Measurements from ENCODE around the gene ABLIM2.

ABLIM2 gene

DNA sequence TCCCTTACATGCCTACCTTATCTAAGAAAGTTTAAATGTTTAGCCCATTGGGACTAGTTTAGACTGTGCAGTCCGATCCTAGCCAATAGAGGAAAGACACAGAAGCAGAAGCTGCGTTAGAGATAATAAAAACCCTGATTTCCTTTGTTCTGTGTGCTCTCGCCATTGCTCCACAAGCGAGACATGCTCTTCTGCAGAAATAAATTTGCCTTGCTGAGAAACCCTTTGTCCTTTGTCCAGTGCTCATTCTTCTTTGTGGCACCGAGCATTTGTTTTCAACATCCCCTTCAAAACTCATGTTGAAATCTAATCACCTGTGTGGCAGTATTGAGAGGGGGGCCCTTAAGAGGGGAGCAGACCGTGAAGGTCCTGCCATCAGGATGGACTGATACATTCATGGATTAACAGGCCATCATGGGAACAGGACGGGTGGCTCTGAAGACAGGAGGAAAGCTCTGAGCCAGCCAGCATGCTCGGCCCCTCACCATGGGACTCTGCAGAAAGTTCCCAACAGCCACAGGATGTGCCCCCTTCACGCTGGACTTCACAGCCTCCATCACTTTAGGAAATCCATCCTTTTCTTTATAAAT lies 94.5 kb downstream of the ABLIM2 start:
- no peak for DNase-seq

DNA sequence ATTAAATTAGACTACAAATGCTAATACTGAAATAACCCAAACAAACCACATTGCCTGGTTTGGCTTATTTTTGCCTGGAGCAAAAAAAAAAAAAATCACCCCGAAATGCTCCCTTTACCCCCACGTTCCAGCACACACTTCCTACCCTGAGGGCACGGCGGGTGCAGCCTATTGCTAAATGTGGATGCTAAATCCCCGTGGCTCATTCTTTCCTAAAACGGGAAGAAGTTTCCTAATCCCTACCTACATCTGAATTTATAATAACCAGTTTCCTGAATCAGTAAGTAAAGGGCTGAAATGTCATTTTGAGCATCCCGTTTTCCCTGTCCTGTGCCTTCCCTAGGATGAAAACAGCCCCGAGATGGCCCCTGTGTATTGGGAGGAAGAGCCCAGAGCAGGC lies 97.0 kb downstream of the ABLIM2 start:
- DNase-seq = no peak

- DNase-seq = no peak
Observed at GRCh38 chr4:8061145-8061544, 97.5 kb downstream of the ABLIM2 start.

- no peak for DNase-seq
Observed at GRCh38 chr4:8060632-8061031, 98.0 kb downstream of the ABLIM2 start.

GRCh38 chr4:8058031-8058479 lies 100.6 kb downstream of the ABLIM2 start:
- no peak for DNase-seq

DNA sequence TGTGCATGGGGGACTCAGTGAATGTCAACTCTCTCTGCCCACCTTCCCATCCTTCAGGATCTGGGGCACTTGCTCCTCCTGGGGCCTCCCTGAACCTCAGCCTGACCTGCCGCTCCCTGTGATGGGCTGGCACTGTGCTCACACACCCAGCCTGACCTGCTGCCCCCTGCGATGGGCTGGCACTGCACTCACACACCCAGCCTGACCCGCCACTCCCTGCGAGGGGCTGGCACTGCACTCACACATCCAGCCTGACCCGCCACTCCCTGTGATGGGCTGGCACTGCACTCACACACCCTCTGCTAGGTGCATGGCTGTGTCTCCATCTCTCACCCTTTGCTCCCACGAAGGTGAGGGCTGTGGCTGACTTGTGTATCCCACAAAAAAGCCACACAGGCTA lies 103.4 kb downstream of the ABLIM2 start:
- DNase-seq = no peak

DNA sequence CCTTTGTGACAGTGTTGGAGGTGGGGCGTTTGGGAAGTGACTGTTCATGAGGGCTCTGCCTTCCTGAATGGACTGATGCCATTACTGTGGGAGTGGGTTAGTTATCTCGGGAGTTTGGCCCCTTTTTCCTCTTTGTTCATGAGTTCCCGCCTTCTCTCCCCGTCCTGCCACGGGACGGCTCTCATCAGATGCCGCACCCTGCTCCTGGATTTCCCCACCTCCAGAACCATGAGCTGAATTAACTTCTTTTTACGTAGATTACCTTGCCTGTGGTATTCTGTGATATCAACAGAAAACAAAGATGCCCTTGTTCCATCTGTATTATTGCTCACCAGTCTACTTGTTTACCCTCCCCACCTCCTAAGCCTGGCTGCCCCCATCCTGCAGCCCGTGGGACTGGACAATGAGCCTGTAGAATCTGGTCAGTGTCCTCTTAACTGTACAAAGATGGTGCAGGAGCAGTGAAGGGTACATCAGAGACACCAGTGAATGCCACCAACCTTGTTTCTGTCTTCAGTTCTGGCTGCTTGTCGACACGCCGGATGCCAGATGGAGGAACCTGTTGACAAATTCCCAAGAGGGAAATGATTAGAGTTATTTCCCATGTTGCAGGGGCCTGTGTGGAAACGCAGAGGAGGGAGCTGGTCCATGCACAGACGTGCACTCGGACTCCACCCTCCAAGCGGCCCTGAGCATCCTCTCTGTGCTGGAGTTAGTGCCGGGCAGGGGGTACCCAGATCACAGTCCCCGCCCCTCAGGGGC lies 104.7 kb downstream of the ABLIM2 start:
- DNase-seq = no peak

- DNase-seq = no peak
Observed at GRCh38 chr4:8052160-8052691, 106.4 kb downstream of the ABLIM2 start.

GRCh38 chr4:8051644-8052043 lies 107.0 kb downstream of the ABLIM2 start:
- no peak for DNase-seq

- DNase-seq = peak; percentile 70
Observed at GRCh38 chr4:8050555-8051206, 107.9 kb downstream of the ABLIM2 start.

DNA sequence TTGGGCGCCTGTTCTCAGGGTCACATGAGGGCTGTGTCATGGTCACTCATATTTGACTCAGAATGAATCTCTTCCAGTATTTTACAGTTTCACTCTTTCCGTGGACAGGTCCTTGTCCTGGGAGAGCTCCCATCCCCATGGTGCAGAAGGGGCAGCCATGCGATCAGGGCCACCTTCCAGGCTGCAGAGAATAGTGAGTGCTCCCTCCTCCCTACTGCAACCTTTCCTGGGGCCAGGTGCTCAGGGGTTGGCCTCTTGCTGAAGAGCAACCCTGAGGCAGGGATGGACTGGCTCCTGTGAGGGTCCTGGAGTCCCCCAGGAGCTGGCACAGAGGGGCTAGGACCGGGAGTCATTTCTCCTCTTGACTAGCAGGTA lies 108.4 kb downstream of the ABLIM2 start:
- no peak for DNase-seq

- DNase-seq = no peak
Observed at GRCh38 chr4:8048856-8049676, 109.5 kb downstream of the ABLIM2 start.

GRCh38 chr4:8047837-8048678 lies 110.6 kb downstream of the ABLIM2 start:
- DNase-seq = no peak

GRCh38 chr4:8046925-8047541 lies 111.6 kb downstream of the ABLIM2 start:
- DNase-seq = no peak

- no peak for DNase-seq
Observed at GRCh38 chr4:8045909-8046308, 112.7 kb downstream of the ABLIM2 start.

GRCh38 chr4:8044699-8045098 lies 113.9 kb downstream of the ABLIM2 start:
- DNase-seq = no peak

GRCh38 chr4:8044244-8044643 lies 114.4 kb downstream of the ABLIM2 start:
- no peak for DNase-seq

DNA sequence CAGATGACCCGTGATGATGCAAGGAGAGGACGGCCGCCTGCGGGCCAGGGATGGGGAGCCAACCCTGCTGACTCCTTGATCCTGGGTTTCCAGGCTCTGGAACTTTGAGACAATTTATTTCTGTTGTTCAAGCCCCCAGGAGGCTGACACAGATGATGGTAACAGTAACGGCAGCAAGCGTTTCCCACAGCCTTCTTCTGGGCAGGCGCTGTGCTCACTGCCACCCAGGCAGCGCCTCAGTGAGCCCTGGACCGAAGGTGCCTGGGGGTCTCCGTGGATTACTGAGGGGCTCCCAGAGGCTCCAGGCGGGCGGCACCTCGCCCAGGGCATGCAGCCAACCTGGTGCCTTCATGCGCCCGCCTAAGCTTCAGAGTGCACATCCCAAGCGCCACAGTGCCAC lies 115.0 kb downstream of the ABLIM2 start:
- no peak for DNase-seq

DNA sequence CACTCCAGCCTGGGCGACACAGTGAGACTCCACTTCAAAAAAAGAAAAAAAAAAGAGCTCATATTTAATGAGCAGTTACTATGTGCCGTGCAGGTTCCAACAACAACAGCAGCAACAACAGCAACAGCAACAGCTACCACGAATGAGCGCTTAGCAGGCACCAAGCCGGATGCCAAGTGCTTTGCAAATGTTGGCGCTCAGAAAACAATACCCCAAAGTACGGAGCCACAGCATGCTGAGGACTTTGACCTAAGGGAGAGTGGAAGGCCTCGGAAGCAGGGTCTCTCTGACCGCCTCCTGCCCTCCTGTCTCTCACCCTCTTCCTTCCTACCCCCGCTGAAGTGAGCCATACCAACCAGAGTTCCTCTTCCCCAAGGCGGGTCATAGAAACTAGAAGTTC lies 116.7 kb downstream of the ABLIM2 start:
- no peak for DNase-seq

DNA sequence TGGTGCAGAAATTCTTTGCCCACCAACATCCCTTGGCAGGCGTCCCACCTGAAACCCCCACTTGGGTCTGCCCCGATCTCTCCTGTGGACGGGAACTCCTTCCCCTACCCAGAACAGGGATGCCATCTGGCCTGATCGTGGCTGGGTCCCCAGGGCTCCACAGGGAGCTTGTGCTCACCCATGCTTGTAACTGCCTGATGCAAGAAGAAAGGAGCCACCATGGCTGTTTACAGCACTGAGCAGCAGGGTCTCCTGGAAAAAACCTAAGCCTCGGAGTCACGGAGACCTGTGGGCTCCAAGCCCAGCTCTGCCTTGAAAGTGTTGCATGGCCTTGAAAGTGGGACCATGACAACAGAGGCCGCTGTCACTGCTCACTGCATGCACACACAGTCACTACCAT lies 117.4 kb downstream of the ABLIM2 start:
- no peak for DNase-seq

GRCh38 chr4:8040607-8041006 lies 118.0 kb downstream of the ABLIM2 start:
- DNase-seq = no peak

DNA sequence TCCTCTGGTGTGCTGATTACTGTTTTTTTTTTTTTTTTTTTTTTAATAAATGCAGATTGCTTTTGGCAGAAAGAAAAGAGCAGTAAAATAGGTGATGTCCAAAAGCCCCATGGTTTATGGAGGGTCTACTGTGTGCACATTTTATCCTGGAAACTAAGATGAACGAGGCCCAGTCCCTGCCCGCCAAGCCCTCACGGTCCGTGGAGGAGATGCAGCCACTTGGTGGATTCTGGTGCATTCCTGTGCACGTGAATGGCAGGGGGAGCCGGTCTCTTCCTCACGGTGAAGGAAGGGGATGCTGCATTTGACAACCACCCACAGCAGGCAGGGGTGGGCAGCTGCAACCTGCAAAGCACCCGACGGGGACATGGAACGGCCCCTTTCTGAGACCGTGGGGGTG lies 118.8 kb downstream of the ABLIM2 start:
- no peak for DNase-seq

Data from left hindlimb (tissue), 1 donor.